Mesendoderm (in vitro differentiated cells): ENCODE results near the gene PARP8.

Experiments
- DNase-seq: peaks from one replicate; pipeline ENCODE4 v3.0.0; 2013
- H2AK5ac ChIP-seq: 2 replicates; pipeline ENCODE4 v1.6.1; 2013; ENCODE audit warnings: low read length, inconsistent platforms
- H2BK120ac ChIP-seq: 2 replicates; pipeline ENCODE4 v1.6.1; 2013; ENCODE audit warnings: low read depth, mild to moderate bottlenecking, low read length, moderate library complexity, mixed read lengths
- H2BK15ac ChIP-seq: replicated peaks from 2 replicates; pipeline ENCODE4 v1.6.1; 2013; ENCODE audit warnings: low read depth, mild to moderate bottlenecking, moderate library complexity
- H2BK5ac ChIP-seq: 2 replicates; pipeline ENCODE4 v1.6.1; 2013; ENCODE audit warnings: low read length, inconsistent platforms
- H3K18ac ChIP-seq: 2 replicates; pipeline ENCODE4 v1.6.1; 2013; ENCODE audit warnings: mild to moderate bottlenecking, low read length, mixed read lengths
- H3K23ac ChIP-seq: one replicate; pipeline ENCODE4 v1.6.1; 2013; ENCODE audit warnings: low read length
- H3K27ac ChIP-seq: 2 replicates; pipeline ENCODE4 v1.5.1; 2013; ENCODE audit warnings: low read depth, mild to moderate bottlenecking, inconsistent platforms, low read length, moderate library complexity
- H3K27me3 ChIP-seq: 2 replicates; pipeline ENCODE4 v1.6.1; 2013; ENCODE audit warnings: low read length, control low read depth, mild to moderate bottlenecking, inconsistent platforms; ENCODE audit not compliant: insufficient read depth, poor library complexity
- H3K36me3 ChIP-seq: 2 replicates; pipeline ENCODE4 v1.6.1; 2013; ENCODE audit warnings: low read length, inconsistent platforms; ENCODE audit not compliant: control insufficient read depth, insufficient read depth
- H3K4ac ChIP-seq: one replicate; pipeline ENCODE4 v1.6.1; 2013; ENCODE audit warnings: low read depth, mild to moderate bottlenecking, low read length, moderate library complexity
- H3K4me1 ChIP-seq: 2 replicates; pipeline ENCODE4 v1.6.1; 2013; ENCODE audit warnings: low read depth, low read length, inconsistent platforms; ENCODE audit not compliant: control insufficient read depth
- H3K4me2 ChIP-seq: 2 replicates; pipeline ENCODE4 v1.6.1; 2013; ENCODE audit warnings: low read length
- H3K4me3 ChIP-seq: 2 replicates; pipeline ENCODE4 v1.5.1; 2013; ENCODE audit warnings: mild to moderate bottlenecking, low read length
- H3K56ac ChIP-seq: one replicate; pipeline ENCODE4 v1.6.1; 2013; ENCODE audit warnings: low read length
- H3K79me1 ChIP-seq: 2 replicates; pipeline ENCODE4 v1.6.1; 2013; ENCODE audit warnings: low read length, inconsistent platforms
- H3K79me2 ChIP-seq: 2 replicates; pipeline ENCODE4 v1.6.1; 2013; ENCODE audit warnings: mild to moderate bottlenecking, low read length; ENCODE audit not compliant: control insufficient read depth, insufficient read depth
- H3K9ac ChIP-seq: 2 replicates; pipeline ENCODE4 v1.6.1; 2013; ENCODE audit warnings: low read length, inconsistent platforms
- H4K5ac ChIP-seq: one replicate; pipeline ENCODE4 v1.6.1; 2013; ENCODE audit warnings: low read length
- H4K8ac ChIP-seq: one replicate; pipeline ENCODE4 v1.6.1; 2013; ENCODE audit warnings: low read depth, mild to moderate bottlenecking, control low read depth, low read length, moderate library complexity
- WGBS: extraction: QIAGEN DNeasy Blood & Tissue Kit; methylation state at CpG from one replicate; pipeline ENCODE4 v1.1.7; 2013; ENCODE audit warnings: low lambda C conversion rate, missing lambda C conversion rate; ENCODE audit not compliant: insufficient coverage; ENCODE audit errors: extremely low coverage; 5-methylcytosine and 5-hydroxymethylcytosine counted together

PARP8 gene

DNA sequence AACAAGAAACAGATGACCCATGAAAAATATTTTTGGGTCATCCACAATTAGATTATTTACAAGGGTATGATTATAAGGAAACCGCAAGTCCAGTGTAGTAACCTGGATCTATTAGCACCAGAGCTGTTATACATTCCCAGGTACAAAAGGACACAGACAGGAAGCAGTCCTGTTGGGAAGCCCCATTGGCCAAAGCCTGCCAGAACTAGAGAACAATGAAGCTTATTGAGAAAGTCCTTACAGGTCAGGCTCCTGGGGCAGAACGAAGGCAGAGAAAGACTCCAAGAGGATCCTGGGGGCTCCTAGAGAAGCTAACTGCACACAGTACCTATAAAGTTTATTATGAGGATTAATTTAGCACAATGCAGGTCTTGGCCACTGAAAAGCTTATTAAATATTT is 169.9 kb downstream of the PARP8 start:
- H4K5ac ChIP-seq: no peak overlapping the region
- H3K9ac ChIP-seq: no peak overlapping the region
- H4K8ac ChIP-seq: no peak overlapping the region
- no peak overlapping the region for H3K23ac ChIP-seq
- no peak overlapping the region for H3K4ac ChIP-seq
- no peaks in the 10 kb centered on the region for H3K4me1 ChIP-seq
- no peaks in the 10 kb centered on the region for H3K27me3 ChIP-seq
- H2BK15ac ChIP-seq: no peak overlapping the region
- no peak overlapping the region for H2AK5ac ChIP-seq
- H3K79me1 ChIP-seq: no peaks in the 10 kb centered on the region
- H3K4me3 ChIP-seq: no peak overlapping the region
- H3K27ac ChIP-seq: no peak overlapping the region
- no peak overlapping the region for H3K56ac ChIP-seq
- H2BK5ac ChIP-seq: no peak overlapping the region
- no peaks in the 10 kb centered on the region for H3K36me3 ChIP-seq
- no CpG with 5 or more reads among the region's 2 CpGs for WGBS
- no peaks in the 10 kb centered on the region for H3K79me2 ChIP-seq
- H2BK120ac ChIP-seq: no peak overlapping the region
- H3K4me2 ChIP-seq: no peak overlapping the region
- H3K18ac ChIP-seq: no peak overlapping the region
- peak; percentile 19 for DNase-seq

GRCh38 chr5:50839472-50839871 is 173.0 kb downstream of the PARP8 start:
- H3K79me2 ChIP-seq: no peaks in the 10 kb centered on the region
- H3K18ac ChIP-seq: no peak overlapping the region
- H2BK5ac ChIP-seq: no peak overlapping the region
- H3K4ac ChIP-seq: no peak overlapping the region
- no peaks in the 10 kb centered on the region for H3K27me3 ChIP-seq
- no peak overlapping the region for H2BK15ac ChIP-seq
- DNase-seq: no peak
- no peak overlapping the region for H3K56ac ChIP-seq
- no peaks in the 10 kb centered on the region for H3K79me1 ChIP-seq
- H4K5ac ChIP-seq: no peak overlapping the region
- no peak overlapping the region for H3K4me3 ChIP-seq
- H3K36me3 ChIP-seq: no peaks in the 10 kb centered on the region
- H3K27ac ChIP-seq: no peak overlapping the region
- no peak overlapping the region for H4K8ac ChIP-seq
- H2BK120ac ChIP-seq: no peak overlapping the region
- no peak overlapping the region for H3K23ac ChIP-seq
- no peak overlapping the region for H3K4me2 ChIP-seq
- H3K9ac ChIP-seq: no peak overlapping the region
- H2AK5ac ChIP-seq: no peak overlapping the region
- no peaks in the 10 kb centered on the region for H3K4me1 ChIP-seq

GRCh38 chr5:50843091-50843490 is 176.7 kb downstream of the PARP8 start:
- DNase-seq: no peak
- Histone ChIP-seq H3K4ac (no peak overlapping the region), H3K79me1 (no peaks in the 10 kb centered on the region), H3K36me3 (no peaks in the 10 kb centered on the region), H3K4me2 (no peak overlapping the region), H3K27me3 (no peaks in the 10 kb centered on the region), H2BK15ac (no peak overlapping the region), H3K27ac (no peak overlapping the region), H3K79me2 (no peaks in the 10 kb centered on the region), H3K9ac (no peak overlapping the region), H4K5ac (no peak overlapping the region), H3K56ac (no peak overlapping the region), H4K8ac (no peak overlapping the region), H2AK5ac (no peak overlapping the region), H2BK120ac (no peak overlapping the region), H3K4me3 (no peak overlapping the region), H2BK5ac (no peak overlapping the region), H3K18ac (no peak overlapping the region), H3K4me1 (no peaks in the 10 kb centered on the region), H3K23ac (no peak overlapping the region)

DNA sequence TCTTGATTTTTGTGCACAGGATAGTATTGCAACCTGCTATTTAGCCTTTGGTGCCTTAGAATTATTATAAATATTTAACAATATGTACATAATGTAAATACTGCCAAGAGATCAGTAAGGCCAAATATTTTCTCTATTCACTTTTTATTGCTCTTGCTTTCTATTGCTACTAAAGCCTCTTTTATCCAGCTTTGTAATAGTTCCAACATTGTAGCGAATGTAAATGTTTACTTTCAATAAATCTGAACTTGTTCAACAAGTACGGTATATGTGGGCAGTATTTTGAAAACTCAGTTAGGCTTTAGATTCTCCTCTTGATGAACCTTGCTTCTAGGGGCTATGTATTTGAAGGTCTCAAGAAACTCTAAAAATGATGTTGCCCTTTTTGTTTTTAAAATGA is 179.8 kb downstream of the PARP8 start:
- Histone ChIP-seq H2AK5ac (no peak overlapping the region), H4K5ac (no peak overlapping the region), H2BK120ac (no peak overlapping the region), H3K4me2 (no peak overlapping the region), H3K79me1 (no peaks in the 10 kb centered on the region), H3K4me3 (no peak overlapping the region), H3K23ac (no peak overlapping the region), H4K8ac (no peak overlapping the region), H3K36me3 (no peaks in the 10 kb centered on the region), H3K56ac (no peak overlapping the region), H2BK15ac (no peak overlapping the region), H3K27ac (no peak overlapping the region), H3K79me2 (no peaks in the 10 kb centered on the region), H3K4me1 (no peaks in the 10 kb centered on the region), H3K27me3 (no peaks in the 10 kb centered on the region), H2BK5ac (no peak overlapping the region), H3K18ac (no peak overlapping the region), H3K4ac (no peak overlapping the region), H3K9ac (no peak overlapping the region)
- no CpG with 5 or more reads among the region's 2 CpGs for WGBS
- DNase-seq: no peak

DNA sequence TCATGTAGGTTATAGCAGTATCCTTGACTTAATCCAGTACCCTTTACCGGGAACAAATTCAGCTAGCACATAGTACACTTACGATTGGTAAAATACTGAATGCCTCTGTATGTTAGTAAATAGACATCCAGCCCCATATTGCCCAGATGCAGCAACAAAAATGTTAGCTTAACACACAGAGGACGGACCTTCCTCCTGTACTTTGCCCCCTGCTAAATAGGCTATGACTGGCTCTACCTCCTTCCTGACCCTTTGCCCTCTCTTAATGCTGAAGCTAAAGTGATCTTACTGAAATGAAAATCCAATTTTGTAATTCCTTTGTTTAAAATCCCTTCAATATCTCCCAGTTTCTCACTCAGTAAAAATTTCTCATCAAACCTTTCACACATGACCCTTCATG is 183.1 kb downstream of the PARP8 start:
- no peak overlapping the region for H3K4me2 ChIP-seq
- H3K4me1 ChIP-seq: no peaks in the 10 kb centered on the region
- H3K4me3 ChIP-seq: no peak overlapping the region
- no peak for DNase-seq
- no peak overlapping the region for H3K9ac ChIP-seq
- no peak overlapping the region for H3K23ac ChIP-seq
- no peaks in the 10 kb centered on the region for H3K36me3 ChIP-seq
- no peak overlapping the region for H2BK5ac ChIP-seq
- no peak overlapping the region for H4K5ac ChIP-seq
- H2BK15ac ChIP-seq: no peak overlapping the region
- no peaks in the 10 kb centered on the region for H3K27me3 ChIP-seq
- WGBS: no CpG with 5 or more reads among the region's 3 CpGs
- no peak overlapping the region for H3K4ac ChIP-seq
- no peak overlapping the region for H2AK5ac ChIP-seq
- no peak overlapping the region for H2BK120ac ChIP-seq
- H4K8ac ChIP-seq: no peak overlapping the region
- H3K18ac ChIP-seq: no peak overlapping the region
- H3K79me2 ChIP-seq: no peaks in the 10 kb centered on the region
- H3K27ac ChIP-seq: no peak overlapping the region
- no peaks in the 10 kb centered on the region for H3K79me1 ChIP-seq
- H3K56ac ChIP-seq: no peak overlapping the region

- Histone ChIP-seq H3K79me2 (no peaks in the 10 kb centered on the region), H3K27ac (no peak overlapping the region), H3K4me1 (no peaks in the 10 kb centered on the region), H3K56ac (no peak overlapping the region), H2BK120ac (no peak overlapping the region), H2AK5ac (no peak overlapping the region), H2BK15ac (no peak overlapping the region), H3K23ac (no peak overlapping the region), H3K4me3 (no peak overlapping the region), H3K4ac (no peak overlapping the region), H3K27me3 (no peaks in the 10 kb centered on the region), H4K5ac (no peak overlapping the region), H3K36me3 (no peaks in the 10 kb centered on the region), H4K8ac (no peak overlapping the region), H3K9ac (no peak overlapping the region), H3K4me2 (no peak overlapping the region), H3K79me1 (no peaks in the 10 kb centered on the region), H2BK5ac (no peak overlapping the region), H3K18ac (no peak overlapping the region)
- WGBS: no CpG with 5 or more reads among the region's 4 CpGs
- no peak for DNase-seq
These were observed 186.7 kb downstream of the PARP8 start for GRCh38 chr5:50853151-50853550.
